HPDE6-E6E7 (cell line): ENCODE results near the gene C2CD3.
A peak's percentile ranks its signal among the peaks of the same experiment; 100 is the strongest.

Source experiments
- DNase-seq: peaks from one replicate; pipeline ENCODE4 v3.0.0; 2011; ENCODE audit warnings: missing footprints; ENCODE audit errors: extremely low spot score

Gene C2CD3

DNA sequence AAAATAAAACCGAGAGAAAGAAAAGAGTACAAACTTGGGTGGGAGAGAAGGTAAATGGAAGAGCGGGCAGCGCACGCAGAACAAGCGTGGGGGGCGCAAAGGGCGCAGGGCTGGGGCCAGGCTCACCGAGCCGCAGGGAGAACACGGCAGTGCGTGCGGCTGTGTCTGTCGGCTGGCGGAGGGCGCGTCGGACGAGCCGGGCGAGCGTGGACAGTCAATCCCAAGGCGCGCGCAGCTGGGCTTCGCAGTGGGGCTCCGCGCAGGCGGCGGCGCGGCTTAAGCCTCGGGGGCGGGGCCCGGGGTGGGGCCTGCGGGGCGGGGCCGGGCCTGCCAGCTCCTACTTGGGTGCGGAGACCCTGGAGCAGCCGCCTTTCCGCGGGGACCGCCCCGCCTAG, 188.2 kb downstream of the C2CD3 start, which contains the start of gene UCP2:
Gene UCP2, minus strand, starts transcription at position 249 of the 395 bp plus-strand sequence. CDS start 4,465 bp downstream, outside the sequence.
- peak; percentile 69 for DNase-seq

DNA sequence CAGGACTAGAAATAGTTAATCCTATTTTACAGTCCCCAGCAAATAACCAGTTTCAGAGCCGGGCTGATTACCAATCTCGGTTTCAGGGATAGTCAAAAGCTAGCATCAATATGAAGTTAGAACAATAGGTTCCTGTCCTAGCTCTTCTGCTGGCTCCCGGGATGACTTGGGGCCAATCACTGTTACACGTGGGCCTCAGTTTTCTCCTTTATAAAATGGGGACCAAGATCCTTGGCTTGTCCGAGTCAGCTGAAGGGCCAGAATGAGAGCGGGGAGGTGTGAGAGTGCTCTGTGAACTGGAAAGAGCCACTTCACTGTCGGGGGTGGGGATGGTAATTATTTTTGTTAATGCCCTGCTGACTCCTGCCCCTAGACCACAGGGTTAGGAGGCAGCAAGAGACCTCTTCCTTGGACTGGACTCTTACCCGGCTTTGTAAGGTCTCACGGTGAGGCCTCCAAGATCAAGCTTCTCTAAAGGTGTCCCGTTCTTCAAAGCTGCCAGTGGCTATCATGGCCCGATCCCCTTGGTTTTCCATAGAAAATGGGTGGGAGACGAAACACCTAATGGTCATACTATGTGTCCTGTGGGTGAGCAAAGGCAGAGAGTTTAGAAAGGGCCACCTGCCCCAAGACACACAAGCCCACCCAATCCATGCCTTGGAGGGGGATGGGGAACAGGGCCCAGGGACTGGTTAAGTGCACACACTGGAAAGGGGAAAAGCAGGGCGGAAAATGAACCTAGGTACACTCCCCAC, 189.6 kb downstream of the C2CD3 start:
- no peak for DNase-seq

DNA sequence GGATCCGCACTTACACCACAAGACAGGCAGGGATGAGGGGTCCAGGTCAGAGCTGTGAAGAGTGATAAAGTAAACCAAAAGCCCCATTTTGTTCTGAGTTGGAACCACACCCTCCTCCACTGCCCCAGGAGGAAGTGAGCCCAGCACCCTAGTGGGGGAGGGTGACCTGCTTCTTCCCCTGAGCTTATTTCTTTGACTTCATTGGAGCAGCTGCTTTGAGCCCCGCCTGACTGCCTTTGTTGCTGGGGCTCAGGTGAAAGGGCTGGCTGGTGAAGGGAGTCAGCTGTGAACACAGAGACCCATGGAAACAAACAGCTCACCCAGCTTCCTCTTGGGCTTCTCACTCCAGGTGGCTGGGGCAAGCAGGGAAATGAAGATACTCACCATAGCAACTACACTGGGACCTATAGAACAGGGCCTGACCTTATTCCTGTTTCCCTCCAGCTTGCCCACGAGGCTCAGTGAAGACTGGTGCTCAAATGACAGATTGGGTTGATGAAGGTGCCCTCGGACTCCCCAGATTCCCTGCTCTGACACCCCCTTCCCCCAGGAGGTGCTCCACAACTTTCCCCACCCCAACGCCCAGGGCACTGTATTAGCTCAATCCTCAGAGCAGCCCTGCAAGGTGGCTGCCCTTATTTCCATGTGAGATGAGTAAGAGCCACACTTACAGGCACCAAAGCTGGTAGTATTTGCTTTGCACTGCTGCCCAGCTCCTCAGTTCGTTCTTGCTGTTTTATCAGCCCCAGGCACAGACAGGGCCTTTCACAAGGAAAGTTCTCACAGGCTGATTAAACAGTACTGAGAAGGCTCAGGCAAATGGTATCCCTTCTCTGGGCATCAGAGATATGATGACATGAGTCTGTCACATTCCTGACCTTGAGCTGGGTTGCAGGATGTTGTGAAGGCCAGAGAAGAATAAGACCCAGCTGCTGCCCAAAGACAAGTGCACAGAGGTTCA, 190.5 kb downstream of the C2CD3 start:
- DNase-seq: no peak

DNA sequence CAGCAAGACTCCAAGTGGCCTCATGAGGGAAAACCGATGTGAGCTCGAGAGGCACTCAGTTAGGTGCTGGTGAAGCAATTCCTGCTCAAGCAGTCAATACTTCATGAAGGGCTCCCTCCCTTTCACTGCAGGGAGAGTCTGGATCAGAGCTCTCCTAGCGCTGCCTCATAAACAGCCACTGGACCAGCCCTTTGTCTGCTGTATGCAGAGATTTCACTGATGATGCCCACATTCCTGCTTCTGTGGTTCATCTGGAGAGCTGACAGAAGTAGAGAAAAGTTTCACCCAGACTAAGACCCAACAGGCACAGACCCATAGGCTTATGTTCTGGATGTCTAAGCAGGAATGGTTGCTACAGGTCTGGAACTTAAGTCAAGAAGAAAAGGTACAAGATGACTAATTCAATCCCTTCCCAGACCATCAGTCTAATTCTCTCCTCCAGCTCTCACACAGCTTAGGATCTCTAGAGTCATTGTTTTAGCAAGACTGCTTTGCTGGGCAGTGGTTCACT, 192.2 kb downstream of the C2CD3 start:
- no peak for DNase-seq

DNA sequence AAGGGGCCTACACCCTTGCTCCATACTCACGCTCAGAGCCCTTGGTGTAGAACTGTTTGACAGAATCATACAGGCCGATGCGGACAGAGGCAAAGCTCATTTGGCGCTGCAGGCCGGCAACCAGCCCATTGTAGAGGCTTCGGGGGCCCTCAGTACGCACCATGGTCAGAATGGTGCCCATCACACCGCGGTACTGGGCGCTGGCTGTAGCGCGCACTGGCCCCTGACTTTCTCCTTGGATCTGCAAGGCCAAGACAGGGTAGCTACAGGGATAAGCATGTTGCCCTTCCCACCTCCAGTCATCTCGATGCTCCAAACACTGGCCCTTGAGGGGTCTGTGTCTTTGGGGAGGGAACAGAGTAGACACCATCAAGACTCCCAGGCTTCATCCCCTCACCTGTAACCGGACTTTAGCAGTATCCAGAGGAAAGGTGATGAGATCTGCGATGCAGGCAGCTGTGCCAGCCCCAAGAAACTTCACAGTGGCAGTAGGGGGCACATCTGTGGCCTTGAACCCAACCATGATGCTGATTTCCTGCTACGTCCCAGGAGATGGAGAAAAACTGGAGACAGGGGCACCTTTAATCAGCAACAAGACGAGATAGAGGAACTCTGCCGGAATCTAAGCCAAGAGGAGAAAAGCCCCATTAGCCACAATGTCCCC, 192.8 kb downstream of the C2CD3 start:
- DNase-seq: no peak

DNA sequence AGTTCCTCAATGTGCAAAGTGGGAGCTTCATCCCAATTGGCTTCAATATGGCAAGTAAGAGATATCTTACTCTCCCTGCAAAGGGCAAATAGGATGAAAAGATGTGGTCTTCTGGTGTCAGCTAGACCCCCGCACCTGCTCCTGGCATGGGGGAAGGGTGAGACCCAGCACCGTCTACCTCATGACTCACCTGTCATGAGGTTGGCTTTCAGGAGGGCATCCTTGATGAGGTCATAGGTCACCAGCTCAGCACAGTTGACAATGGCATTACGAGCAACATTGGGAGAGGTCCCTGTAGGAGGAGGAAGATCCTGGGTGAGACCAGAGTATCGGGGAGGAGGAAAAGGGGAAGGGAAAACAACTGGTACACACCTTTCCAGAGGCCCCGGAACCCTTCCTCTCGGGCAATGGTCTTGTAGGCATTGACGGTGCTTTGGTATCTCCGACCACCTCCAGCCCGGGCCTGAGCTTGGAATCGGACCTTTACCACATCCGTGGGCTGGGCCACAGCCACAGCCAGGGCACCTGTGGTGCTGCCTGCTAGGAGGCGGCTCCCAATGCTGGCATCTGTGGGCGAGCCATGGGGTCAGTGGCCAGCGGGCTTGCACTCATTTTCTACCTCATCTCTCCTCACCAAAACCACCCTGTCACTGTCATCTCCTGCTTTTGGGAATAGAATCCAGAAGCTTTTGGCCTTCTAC, 194.2 kb downstream of the C2CD3 start:
- DNase-seq: no peak

DNA sequence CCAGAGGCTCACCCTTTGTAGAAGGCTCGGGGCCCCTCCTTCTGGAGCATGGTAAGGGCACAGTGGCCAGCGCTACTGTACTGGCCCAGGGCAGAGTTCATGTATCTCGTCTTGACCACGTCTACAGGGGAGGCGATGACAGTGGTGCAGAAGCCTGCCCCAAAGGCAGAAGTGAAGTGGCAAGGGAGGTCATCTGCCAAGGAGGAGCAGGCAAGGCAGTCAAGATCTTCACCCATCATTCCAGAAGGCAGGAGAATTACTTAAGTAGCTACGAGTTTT, 195.4 kb downstream of the C2CD3 start:
- no peak for DNase-seq

DNA sequence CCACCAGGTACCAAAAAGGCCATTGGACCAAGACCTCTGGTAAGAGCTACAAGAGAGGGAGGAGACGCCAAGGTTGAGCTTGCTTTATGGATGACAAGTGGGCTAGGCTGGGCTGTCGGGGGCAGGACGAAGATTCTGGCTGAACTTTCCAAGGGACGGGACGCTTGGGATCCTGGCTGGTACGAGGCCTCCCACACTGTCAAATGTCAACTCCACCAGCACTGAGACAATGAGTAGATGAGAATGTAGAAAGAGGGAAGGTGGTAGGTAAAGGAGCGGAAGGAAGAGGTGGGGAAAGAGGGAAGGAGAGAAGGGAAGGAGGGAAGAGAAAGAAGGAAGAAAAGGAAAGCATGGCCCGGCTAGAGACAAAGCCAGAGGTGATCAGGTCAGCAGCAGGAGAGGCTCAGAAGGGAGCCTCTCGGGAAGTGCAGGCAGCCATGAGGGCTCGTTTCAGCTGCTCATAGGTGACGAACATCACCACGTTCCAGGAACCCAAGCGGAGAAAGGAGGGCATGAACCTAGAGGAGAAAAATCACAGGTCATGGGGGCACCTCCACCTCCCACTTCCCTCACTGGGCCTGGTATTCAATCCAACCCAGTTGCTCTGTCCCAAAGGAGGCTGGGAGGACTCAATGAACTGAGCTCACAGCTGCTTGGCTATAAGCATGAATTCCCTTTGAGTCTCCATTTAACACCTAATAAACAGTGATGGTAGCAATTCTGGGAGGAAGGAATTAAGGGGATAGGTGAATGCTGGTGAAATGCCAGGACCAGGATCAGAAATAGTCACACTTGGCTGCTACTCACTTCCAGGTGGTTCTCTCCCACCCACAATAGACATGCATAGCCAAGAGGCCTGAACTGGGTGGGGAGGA, 196.0 kb downstream of the C2CD3 start:
- DNase-seq: no peak

DNA sequence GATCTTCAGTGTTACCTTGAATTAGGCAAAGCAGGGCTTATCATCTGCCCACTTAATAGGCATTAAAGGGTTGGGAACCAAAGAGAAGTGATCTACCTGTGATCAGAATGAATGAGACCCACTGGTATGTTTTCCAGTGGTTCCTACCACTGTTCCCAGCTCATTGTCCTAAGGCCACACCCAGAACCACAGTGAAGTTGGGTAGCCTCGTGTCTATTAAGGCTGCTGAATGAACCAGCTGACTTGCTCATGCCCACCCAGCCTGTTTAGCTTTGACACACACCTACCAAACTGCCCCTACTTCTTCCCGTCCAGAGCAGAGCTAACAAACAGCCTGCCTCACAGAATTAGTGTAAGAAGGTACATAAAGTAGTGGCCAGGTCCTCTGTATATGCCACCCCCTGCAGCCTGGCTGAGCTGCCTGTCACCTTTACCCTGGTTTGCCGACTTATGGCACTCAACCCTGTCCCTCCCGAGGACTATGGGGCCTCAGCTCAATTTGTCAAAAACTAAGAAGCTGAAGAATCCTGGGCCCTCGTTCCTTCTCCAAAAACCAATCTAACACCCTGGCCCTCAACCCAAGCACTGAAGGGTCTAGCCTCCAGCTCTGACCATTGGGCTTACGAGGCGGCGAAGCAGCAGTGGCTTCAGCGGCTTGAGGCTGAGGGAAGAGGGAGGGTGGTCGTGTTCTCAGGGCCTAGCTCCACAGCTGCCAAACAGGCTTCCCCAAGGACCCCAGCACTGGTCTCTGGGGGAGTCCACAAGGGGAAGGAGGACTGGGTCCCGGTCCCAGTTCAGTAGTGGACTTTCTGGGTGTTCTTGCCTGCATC, 198.0 kb downstream of the C2CD3 start:
- DNase-seq: no peak

DNA sequence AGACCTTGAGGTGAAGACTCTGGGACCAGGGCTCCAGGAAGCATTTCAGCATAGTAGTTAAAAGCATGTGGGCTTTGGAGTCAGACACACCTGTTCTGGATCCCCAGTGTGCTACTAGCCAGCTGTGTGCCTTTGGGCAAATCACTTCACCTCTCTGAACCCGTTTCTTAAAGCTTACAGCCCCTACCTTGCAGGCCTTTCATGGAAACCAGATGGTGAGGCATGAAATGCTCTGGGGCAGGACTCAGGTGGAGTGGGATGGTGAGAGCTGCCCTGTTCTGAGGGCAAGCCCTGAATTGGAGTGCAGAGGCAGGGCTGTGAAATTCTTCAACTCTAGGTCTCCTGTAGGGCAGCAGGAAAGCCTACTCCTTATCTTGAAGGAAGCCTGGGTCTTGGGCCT, 198.6 kb downstream of the C2CD3 start:
- DNase-seq: no peak

DNA sequence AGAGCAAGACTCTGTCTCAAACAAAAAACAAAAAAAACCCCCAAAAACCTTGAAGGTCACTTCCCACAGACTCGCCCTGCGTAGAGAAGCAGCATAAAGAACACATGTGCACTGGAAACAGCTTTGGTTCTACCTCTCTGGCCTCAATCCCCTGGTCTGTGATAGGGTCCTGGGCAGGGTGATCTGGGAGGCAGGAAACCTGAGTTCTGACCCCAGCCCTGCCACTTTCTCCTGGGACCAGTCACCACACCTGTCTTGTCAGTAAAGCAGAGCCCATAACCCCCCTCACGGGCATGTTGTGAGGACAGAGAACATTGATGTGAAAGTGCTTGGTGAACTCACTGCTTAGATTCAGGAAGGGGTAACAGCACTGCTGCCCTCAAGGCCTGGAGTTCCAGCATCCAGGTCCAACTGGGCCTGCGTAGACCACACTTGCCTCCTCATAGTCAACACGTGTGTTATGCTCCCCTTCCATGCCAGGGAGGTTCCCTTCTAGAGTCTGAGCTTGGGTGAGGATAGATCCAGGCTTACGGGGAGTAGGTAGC, 199.6 kb downstream of the C2CD3 start:
- DNase-seq: no peak

DNA sequence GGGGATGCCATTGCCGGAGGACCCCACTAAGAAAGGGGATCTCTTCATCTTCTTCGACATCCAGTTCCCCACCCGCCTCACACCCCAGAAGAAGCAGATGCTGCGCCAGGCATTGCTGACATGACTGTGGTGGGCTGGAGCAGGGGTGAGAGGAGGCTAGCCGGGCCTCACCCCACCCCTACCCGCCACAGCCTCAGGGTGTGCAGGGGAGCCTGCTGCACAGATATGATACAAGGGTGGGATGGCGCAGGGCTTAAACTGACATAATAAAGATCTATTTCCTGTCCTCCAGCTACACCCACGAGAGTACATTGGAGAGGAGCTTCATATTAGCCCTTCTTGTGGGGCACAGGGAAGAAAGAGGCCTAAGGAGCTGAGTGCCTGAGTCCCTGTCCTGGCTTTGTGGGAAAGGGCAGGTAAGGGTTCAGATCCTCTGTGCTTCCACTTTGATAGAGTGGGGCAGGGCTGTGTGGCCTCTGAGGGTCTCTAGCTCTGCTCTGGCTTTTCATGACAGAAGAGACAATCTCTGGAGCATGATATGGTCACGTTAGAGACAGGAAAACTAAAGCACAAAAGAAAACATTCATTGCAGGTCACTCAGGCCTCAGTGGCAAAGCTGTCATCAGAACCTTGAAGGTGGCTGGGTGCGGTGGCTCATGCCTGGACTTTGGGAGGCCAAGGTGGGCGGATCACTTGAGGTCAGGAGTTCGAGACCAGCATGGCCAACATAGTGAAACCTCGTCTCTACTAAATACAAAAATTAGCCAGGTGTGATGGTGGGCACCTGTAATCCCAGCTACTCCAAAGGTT, 200.6 kb downstream of the C2CD3 start:
- no peak for DNase-seq

DNA sequence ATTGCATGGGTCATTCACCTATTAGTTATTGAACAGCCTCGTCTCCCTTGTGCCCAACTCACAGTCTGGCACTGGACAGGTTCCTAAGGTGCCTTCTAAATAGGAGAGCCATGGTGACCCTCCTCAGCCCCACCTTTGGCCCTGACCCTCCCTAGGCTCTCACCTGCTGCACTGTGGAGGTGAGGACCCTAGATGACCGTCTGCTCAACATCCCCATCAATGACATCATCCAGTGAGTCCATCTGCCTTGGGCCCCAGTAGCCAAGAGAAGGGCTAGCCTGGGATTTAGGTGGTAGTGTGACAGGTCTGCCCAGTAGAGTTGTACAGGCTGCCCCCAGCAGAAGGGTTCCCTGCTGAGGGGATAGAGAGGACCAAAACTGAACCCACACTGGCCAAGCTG, 201.7 kb downstream of the C2CD3 start:
- DNase-seq: no peak

DNA sequence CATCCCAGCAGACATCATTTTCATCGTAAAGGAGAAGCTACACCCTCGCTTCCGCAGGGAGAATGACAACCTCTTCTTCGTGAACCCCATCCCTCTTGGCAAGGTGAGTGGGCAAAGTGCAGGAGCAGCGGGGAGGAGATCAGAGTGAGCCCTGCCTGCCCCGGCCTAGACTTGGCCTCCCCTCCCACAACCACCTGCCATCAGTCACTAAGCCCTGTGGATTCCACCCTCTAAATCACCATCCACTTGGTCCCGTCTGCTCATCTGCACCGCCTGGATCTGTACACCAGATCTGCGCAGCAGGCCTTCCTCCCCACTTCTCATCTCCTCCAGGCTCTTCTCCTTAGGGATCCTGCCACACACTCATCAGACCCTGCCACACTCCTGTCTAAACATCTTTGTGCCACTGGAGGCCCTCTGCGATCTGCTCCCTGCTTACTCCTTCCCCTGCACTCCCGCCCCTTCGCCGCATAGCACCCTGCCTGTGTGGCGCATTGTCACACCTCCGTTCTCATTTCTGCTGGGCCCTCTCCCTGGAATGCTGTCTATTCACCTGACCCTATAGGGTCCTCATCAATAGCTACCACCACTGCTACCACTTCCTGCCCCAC, 202.3 kb downstream of the C2CD3 start:
- DNase-seq: no peak

DNA sequence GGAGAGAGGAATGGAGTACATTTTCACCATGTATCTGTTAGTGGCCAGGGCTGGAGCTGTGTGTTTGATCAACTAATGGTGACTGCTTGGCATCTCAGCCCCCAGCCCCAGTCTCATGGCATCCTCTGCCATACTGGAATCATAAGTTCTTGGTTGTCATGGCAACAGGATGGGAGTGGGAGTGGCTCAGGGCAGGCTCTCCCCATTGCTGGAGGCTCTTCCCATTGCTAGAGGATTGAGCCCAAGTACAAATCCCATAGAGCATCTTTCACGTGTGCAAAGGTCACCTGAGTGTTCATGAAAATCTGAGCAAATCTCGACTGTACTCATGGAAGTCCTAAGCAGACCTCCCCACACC, 205.1 kb downstream of the C2CD3 start:
- no peak for DNase-seq

DNA sequence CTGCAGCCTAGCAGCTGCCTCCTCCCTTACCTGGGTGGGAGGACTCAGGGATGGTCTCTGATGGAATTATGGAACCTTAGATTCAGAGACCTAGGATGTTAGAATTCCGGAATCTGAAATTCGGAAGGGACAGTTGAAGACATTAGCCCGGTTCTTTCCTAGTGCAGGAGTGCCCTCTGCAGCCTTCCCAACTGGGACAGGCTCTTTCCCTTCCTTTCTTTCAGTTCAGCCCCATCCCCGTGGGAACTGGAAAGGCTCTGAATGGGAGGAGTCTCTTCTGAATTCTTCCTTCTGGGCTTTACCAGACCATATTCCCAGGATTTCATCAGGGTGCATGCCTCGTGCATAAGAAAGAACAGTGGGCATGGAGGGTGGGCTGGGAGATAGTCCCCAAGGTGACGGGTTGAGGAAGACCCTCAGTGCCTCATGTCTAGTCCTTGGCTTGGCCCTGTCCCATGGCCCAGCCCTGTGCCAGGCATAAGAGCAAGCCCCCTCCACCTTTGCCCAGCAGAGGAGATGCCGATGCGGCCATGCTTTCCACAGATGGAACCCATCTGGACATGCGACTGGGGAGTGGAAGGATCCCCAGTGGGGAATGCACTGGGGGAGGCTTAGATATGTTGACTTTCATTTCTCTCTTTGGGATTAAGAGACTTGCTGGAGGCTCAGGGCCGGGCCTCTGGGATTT, 205.6 kb downstream of the C2CD3 start:
- DNase-seq: no peak

DNA sequence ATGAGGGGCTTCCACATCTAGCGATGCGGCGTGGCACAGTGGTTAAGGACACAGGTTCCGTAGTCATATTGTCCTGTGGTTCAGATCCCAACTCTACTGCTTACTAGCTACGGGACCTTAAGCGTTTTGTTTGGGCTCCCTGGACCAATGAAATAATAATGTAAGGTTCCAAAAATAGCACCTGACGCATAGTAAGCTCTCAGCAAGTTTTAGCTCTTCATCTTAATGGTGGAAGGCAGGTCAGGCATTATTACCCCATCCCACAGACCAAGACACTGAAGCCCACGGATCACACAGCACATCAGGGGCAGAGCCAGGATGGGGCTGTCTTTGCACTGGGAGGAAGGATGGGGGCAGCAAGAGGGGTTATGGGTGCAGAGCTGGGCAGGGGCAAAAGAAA, 206.9 kb downstream of the C2CD3 start:
- no peak for DNase-seq
